GM19043 (cell line): Measurements from ENCODE around the gene ARL4A.

Experiments
- ATAC-seq: cut with Tn5 transposase; IDR thresholded peaks from one replicate; pipeline ENCODE4 v1.9.1; 2021; ENCODE audit warnings: low read depth; ENCODE audit not compliant: unreplicated experiment

Gene ARL4A

GRCh38 chr7:12722636-12723605 lies 35.5 kb downstream of the ARL4A start:
- no peak for ATAC-seq

GRCh38 chr7:12725575-12726316 lies 38.3 kb downstream of the ARL4A start:
- no peak for ATAC-seq

GRCh38 chr7:12726908-12727307 lies 39.5 kb downstream of the ARL4A start:
- ATAC-seq: no peak

- ATAC-seq: no peak
Measured at GRCh38 chr7:12727455-12728191, 40.2 kb downstream of the ARL4A start.

- no peak for ATAC-seq
Measured at GRCh38 chr7:12728192-12728538, 40.7 kb downstream of the ARL4A start.

- ATAC-seq: no peak
Measured at GRCh38 chr7:12729112-12729511, 41.7 kb downstream of the ARL4A start.

GRCh38 chr7:12730523-12730922 lies 43.1 kb downstream of the ARL4A start:
- no peak for ATAC-seq

- ATAC-seq: no peak
Measured at GRCh38 chr7:12731214-12731656, 43.8 kb downstream of the ARL4A start.

- no peak for ATAC-seq
Measured at GRCh38 chr7:12731775-12732174, 44.3 kb downstream of the ARL4A start.

GRCh38 chr7:12732428-12732827 lies 45.0 kb downstream of the ARL4A start:
- ATAC-seq: no peak

- ATAC-seq: no peak
Measured at GRCh38 chr7:12735923-12736322, 48.5 kb downstream of the ARL4A start.

- ATAC-seq: no peak
Measured at GRCh38 chr7:12737373-12737772, 49.9 kb downstream of the ARL4A start.

GRCh38 chr7:12737836-12738235 lies 50.4 kb downstream of the ARL4A start:
- ATAC-seq: no peak

- no peak for ATAC-seq
Measured at GRCh38 chr7:12738665-12739064, 51.2 kb downstream of the ARL4A start.
